ENCODE measurements around the gene ATP8A2. TPM values are rescaled to one million over a fixed set of nuclear protein-coding genes. Genes with fewer than 3 reads are reported as not detected.

ATP8A2 gene
- total and polyA plus RNA-seq, 2 of the 8 experiments (the other 6 are each of a cell fraction or from before 2014, with no cell fraction given), result 2.4 to 8.3 TPM

- no peak overlapping the region; the same call in 1 of the 2 replicates for H2AK5ac ChIP-seq (ENCODE audit: low read depth, low read length)
- no peak overlapping the region for H2AFZ ChIP-seq (ENCODE audit: low read length)
- no peak overlapping the region for H3K14ac ChIP-seq (ENCODE audit: insufficient read length)
- no peak overlapping the region for H3K9ac ChIP-seq (replicated peaks in 1 of 4; ENCODE audit: extremely low read depth in 1 of 4, low read depth in 3 of 4, low read length in 3 of 4)
- no peaks in the 10 kb centered on the region for H3K36me3 ChIP-seq (ENCODE audit: control insufficient read depth in 2 of 4, insufficient read depth in 4 of 4, low read length in 3 of 4)
- POLR2A ChIA-PET (ENCODE audit: partially characterized antibody), result no interaction called here
- no peak overlapping the region; the same call in 1 of the 2 replicates for H4K8ac ChIP-seq (ENCODE audit: extremely low read depth, insufficient read depth, low read length)
- H3K18ac ChIP-seq (ENCODE audit: extremely low read depth, low read length), result no peak overlapping the region
- H3K4me3 ChIP-seq (ENCODE audit: extremely low read depth in 1 of 4, insufficient read depth in 2 of 4, low read depth in 3 of 4, low read length in 4 of 4), result no peak overlapping the region
- no peak overlapping the region for H4K5ac ChIP-seq (ENCODE audit: insufficient read length, low read depth, low read length)
- no peaks in the 10 kb centered on the region; a peak in 1 of 7 replicates for H3K27me3 ChIP-seq (replicated peaks in 1 of 4; ENCODE audit: control insufficient read depth in 3 of 4, extremely low read depth in 1 of 4, insufficient read depth in 3 of 4, low read length in 3 of 4)
- no peaks in the 10 kb centered on the region for H4K20me1 ChIP-seq (replicated peaks in 1 of 2; ENCODE audit: control insufficient read depth in 1 of 2, insufficient read depth in 2 of 2, low read length in 2 of 2)
- no peak overlapping the region for H4K91ac ChIP-seq (replicated peaks; ENCODE audit: insufficient read length, low read length)
- no peaks in the 10 kb centered on the region for H3K23me2 ChIP-seq (ENCODE audit: low read depth, low read length)
- CTCF ChIA-PET (ENCODE audit: partially characterized antibody), result interaction anchor here (0.7 to 1.3 kb wide), 2 partner anchors 9 to 12 kb away, joined by 3 to 4 read pairs; no protein-coding TSS in a partner anchor
- no peak overlapping the region for H2BK15ac ChIP-seq (ENCODE audit: low read length)
- no peaks in the 10 kb centered on the region for H3K79me2 ChIP-seq (ENCODE audit: control insufficient read depth in 1 of 2, insufficient read depth in 2 of 2, low read length in 2 of 2)
- H3K9me3 ChIP-seq (ENCODE audit: insufficient read depth in 2 of 2, low read depth in 1 of 2, low read length in 1 of 2), result no peaks in the 10 kb centered on the region
- no peak overlapping the region for H3K56ac ChIP-seq (replicated peaks; ENCODE audit: insufficient read length, low read depth, low read length)
- H3K27ac ChIP-seq (ENCODE audit: low read depth, low read length), result no peak overlapping the region
- H2BK20ac ChIP-seq (ENCODE audit: low read length), result no peak overlapping the region
- H3K79me1 ChIP-seq (ENCODE audit: low read depth, low read length), result no peaks in the 10 kb centered on the region
- no peak overlapping the region for H2BK12ac ChIP-seq (ENCODE audit: low read depth, low read length)
- H2BK120ac ChIP-seq (replicated peaks; ENCODE audit: low read depth, low read length), result no peak overlapping the region
- DNase-seq (ENCODE audit: low read depth in 1 of 2, low spot score in 2 of 2), result no peak
- H3K4ac ChIP-seq (replicated peaks; ENCODE audit: insufficient read length, low read depth, low read length), result no peak overlapping the region
- no peak for FAIRE-seq
- H3K4me2 ChIP-seq (ENCODE audit: insufficient read depth in 1 of 2, low read depth in 2 of 2, low read length in 2 of 2), result no peak overlapping the region
- no peak overlapping the region for H3K23ac ChIP-seq (ENCODE audit: insufficient read length)
- peaks cover 0 to 13% (median 8%) of the 10 kb centered on the region in 4 experiments; a peak in 5 of 7 replicates for H3K4me1 ChIP-seq (replicated peaks in 1 of 4; ENCODE audit: control insufficient read depth in 3 of 4, insufficient read depth in 4 of 4, low read length in 3 of 4)
- 95% methylated on average over 12 of the region's 12 CpGs; no CpG with 5 or more reads in 1 of the 2 experiments for WGBS, 2 experiments (ENCODE audit: extremely low coverage in 1 of 2, insufficient coverage in 1 of 2, insufficient read length in 1 of 2, insufficient replicate concordance in 2 of 2, low coverage in 1 of 2, low lambda C conversion rate in 2 of 2, missing lambda C conversion rate in 1 of 2)
- H2BK5ac ChIP-seq (ENCODE audit: low read depth, low read length), result no peak overlapping the region
- TF ChIP-seq GABPA (IDR thresholded peaks at IDR 0.05; ENCODE audit: borderline replicate concordance, insufficient read depth, low read length), result no peak
- no peak for TF ChIP-seq TAF7 (optimal IDR thresholded peaks at IDR 0.05; ENCODE audit: borderline replicate concordance, low read depth, low read length)
- no peak for TF ChIP-seq CTCF (IDR thresholded peaks at IDR 0.05; ENCODE audit: control extremely low read depth in 1 of 3, insufficient read depth in 1 of 3, low read depth in 1 of 3, low read length in 3 of 3)
- no peak for TF ChIP-seq SIN3A (conservative IDR thresholded peaks at IDR 0.05 in 1 of 2, IDR thresholded peaks at IDR 0.05 in 1 of 2; ENCODE audit: low read depth in 1 of 2, low read length in 2 of 2)
- TF ChIP-seq SAP30 (IDR thresholded peaks at IDR 0.05; ENCODE audit: insufficient read depth, insufficient replicate concordance, low read length), result no peak
- no peak for TF ChIP-seq EGR1 (IDR thresholded peaks at IDR 0.05; ENCODE audit: borderline replicate concordance, low read depth, low read length)
- TF ChIP-seq MAX (IDR thresholded peaks at IDR 0.05), result no peak
- no peak for TF ChIP-seq RBBP5 (IDR thresholded peaks at IDR 0.05; ENCODE audit: borderline replicate concordance, low read depth, low read length)
- no peak for TF ChIP-seq NRF1 (IDR thresholded peaks at IDR 0.05; ENCODE audit: low read depth, low read length)
These were observed 557.2 kb downstream of the ATP8A2 start for GRCh38 chr13:25928941-25929505.

All from H1 (cell line).